GM23338 (cell line): ENCODE measurements around the gene CTDSPL. TPM values are rescaled to one million over a fixed set of nuclear protein-coding genes. Genes with fewer than 3 reads are reported as not detected.

Experiments
- ATAC-seq: fragments of 200-7000 bp; cut with Tn5 transposase; 3 replicates; pipeline ENCODE4 v1.9.1; 2020
- DNase-seq: peaks from one replicate; pipeline ENCODE4 v3.0.0-alpha.2; 2015; ENCODE audit warnings: low spot score
- H2AFZ ChIP-seq: fragments of 200-600 bp; sonication (generic); 2 replicates; pipeline ENCODE4 v1.8.0; 2016; ENCODE audit warnings: antibody characterized with exemption, mild to moderate bottlenecking, moderate library complexity
- H3F3A ChIP-seq: fragments of 200-600 bp; sonication (generic); replicated peaks from 2 replicates; pipeline ENCODE4 v1.8.0; 2017; ENCODE audit warnings: antibody characterized with exemption, mixed run types, low read depth
- H3K27ac ChIP-seq: fragments of 200-600 bp; sonication (generic); 2 replicates; pipeline ENCODE4 v1.6.1; 2016; ENCODE audit warnings: low read depth
- H3K27me3 ChIP-seq: fragments of 200-600 bp; sonication (generic); 2 replicates; pipeline ENCODE4 v1.8.0; 2016; ENCODE audit warnings: mild to moderate bottlenecking, mixed run types, moderate library complexity; ENCODE audit not compliant: insufficient read depth
- H3K36me3 ChIP-seq: fragments of 200-600 bp; sonication (generic); 2 replicates; pipeline ENCODE4 v1.8.0; 2016; ENCODE audit warnings: mild to moderate bottlenecking; ENCODE audit not compliant: insufficient read depth
- H3K4me1 ChIP-seq: fragments of 200-600 bp; sonication (generic); 2 replicates; pipeline ENCODE4 v1.8.0; 2016; ENCODE audit warnings: mild to moderate bottlenecking, moderate library complexity; ENCODE audit not compliant: insufficient read depth
- H3K4me2 ChIP-seq: fragments of 200-600 bp; sonication (generic); 2 replicates; pipeline ENCODE4 v1.7.1; 2017; ENCODE audit warnings: mixed run types
- H3K4me3 ChIP-seq: fragments of 200-600 bp; sonication (generic); 2 replicates; pipeline ENCODE4 v1.6.1; 2016; ENCODE audit warnings: mixed run types
- H3K79me2 ChIP-seq: fragments of 200-600 bp; sonication (generic); replicated peaks from 2 replicates; pipeline ENCODE4 v1.8.0; 2017; ENCODE audit warnings: mild to moderate bottlenecking; ENCODE audit not compliant: insufficient read depth
- H3K9me2 ChIP-seq: fragments of 200-600 bp; sonication (generic); 2 replicates; pipeline ENCODE4 v1.8.0; 2017; ENCODE audit not compliant: insufficient read depth
- H4K20me1 ChIP-seq: fragments of 200-600 bp; sonication (generic); replicated peaks from 2 replicates; pipeline ENCODE4 v1.8.0; 2017; ENCODE audit warnings: mild to moderate bottlenecking; ENCODE audit not compliant: insufficient read depth
- H3K27ac Mint-ChIP-seq: 2 replicates; pipeline ENCODE4 v1.8.0; 2020; ENCODE audit warnings: inconsistent platforms, mild to moderate bottlenecking, moderate library complexity, mixed read lengths
- H3K27me3 Mint-ChIP-seq: 3 replicates; pipeline ENCODE4 v1.8.0; 2022; ENCODE audit warnings: low read depth, mild to moderate bottlenecking, moderate library complexity, mixed read lengths, inconsistent platforms; ENCODE audit not compliant: insufficient read depth, poor library complexity
- H3K36me3 Mint-ChIP-seq: 3 replicates; pipeline ENCODE4 v1.8.0; 2021; ENCODE audit warnings: low read depth, mild to moderate bottlenecking, inconsistent platforms, moderate library complexity, mixed read lengths
- H3K4me1 Mint-ChIP-seq: 3 replicates; pipeline ENCODE4 v1.8.0; 2020; ENCODE audit warnings: mild to moderate bottlenecking, inconsistent platforms, mixed read lengths
- H3K4me3 Mint-ChIP-seq: 3 replicates; pipeline ENCODE4 v1.8.0; 2021; ENCODE audit warnings: moderate library complexity, mild to moderate bottlenecking, inconsistent platforms, mixed read lengths
- H3K9me3 Mint-ChIP-seq: 3 replicates; pipeline ENCODE4 v1.8.0; 2020; ENCODE audit warnings: moderate library complexity, mild to moderate bottlenecking, inconsistent platforms, mixed read lengths
- CREB1 ChIP-seq: fragments of 250-450 bp; sonication (Bioruptor Pico); IDR thresholded peaks from 2 replicates; pipeline ENCODE4 v1.5.0; 2020; ENCODE audit warnings: low read depth, mild to moderate bottlenecking, moderate library complexity
- EZH2 ChIP-seq: fragments of 200-600 bp; sonication (generic); IDR thresholded peaks from one replicate; pipeline ENCODE4 v1.8.0; 2017; ENCODE audit warnings: antibody characterized with exemption, mild to moderate bottlenecking, low read depth; ENCODE audit not compliant: unreplicated experiment
- EZH2phosphoT487 ChIP-seq: fragments of 200-600 bp; sonication (generic); IDR thresholded peaks from one replicate; pipeline ENCODE4 v1.8.1; 2018; ENCODE audit warnings: antibody characterized with exemption; ENCODE audit not compliant: unreplicated experiment
- JUNB ChIP-seq: IDR thresholded peaks from one replicate; pipeline ENCODE4 v1.6.1; 2016; ENCODE audit warnings: antibody characterized with exemption; ENCODE audit not compliant: unreplicated experiment
- NANOG ChIP-seq: IDR thresholded peaks from 2 replicates; pipeline ENCODE4 v1.6.1; 2016; ENCODE audit warnings: antibody characterized with exemption, borderline replicate concordance
- POLR2AphosphoS5 ChIP-seq: IDR thresholded peaks from 2 replicates; pipeline ENCODE4 v1.6.1; 2016; ENCODE audit warnings: antibody characterized with exemption, low read depth
- ZNF114 ChIP-seq: fragments of 250-450 bp; sonication (Bioruptor Pico); IDR thresholded peaks from 2 replicates; pipeline ENCODE4 v1.5.0; 2020; ENCODE audit warnings: mild to moderate bottlenecking, moderate library complexity
- ZNF331 ChIP-seq: fragments of 250-450 bp; sonication (Bioruptor Pico); IDR thresholded peaks from 2 replicates; pipeline ENCODE4 v1.5.0; 2020; ENCODE audit warnings: low read depth, mild to moderate bottlenecking, moderate library complexity
- polyA plus RNA-seq: library from polyadenylated mRNA; unstranded; fragments of >200 nt; fragmentation: Nextera tagmentation; extraction: Ambion mirVana; gene quantifications from 2 replicates; pipeline ENCODE4 v1.2.1, GENCODE V29; 2016
- total RNA-seq: library from RNA; depleted of rRNA; stranded (reverse); fragments of >200 nt; shearing (Covaris generic); gene quantifications from 2 replicates; pipeline ENCODE4 v1.2.3, GENCODE V29; 2014
- TF ChIP-seq, protein P1 (sequence below): IDR thresholded peaks from 2 replicates; pipeline ENCODE4 v1.6.1; 2016; ENCODE audit warnings: antibody characterized with exemption
- TF ChIP-seq, protein P2 (sequence below): IDR thresholded peaks from one replicate; pipeline ENCODE4 v1.6.1; 2018; ENCODE audit warnings: antibody characterized with exemption; ENCODE audit not compliant: unreplicated experiment
- TF ChIP-seq, protein P3 (sequence below), 2 experiments: fragments of 200-600 bp in 1 of 2; sonication (generic) in 1 of 2; conservative IDR thresholded peaks; 2 replicates each; pipeline versions ENCODE4 v1.5.1 to v1.6.1; 2016 to 2017; ENCODE audit warnings: antibody characterized with exemption in 2 of 2, low read depth in 2 of 2, mild to moderate bottlenecking in 2 of 2, moderate library complexity in 1 of 2

CTDSPL gene
- total and polyA plus RNA-seq, 2 experiments from 2014 or later, result 23.2 to 42.0 TPM

DNA sequence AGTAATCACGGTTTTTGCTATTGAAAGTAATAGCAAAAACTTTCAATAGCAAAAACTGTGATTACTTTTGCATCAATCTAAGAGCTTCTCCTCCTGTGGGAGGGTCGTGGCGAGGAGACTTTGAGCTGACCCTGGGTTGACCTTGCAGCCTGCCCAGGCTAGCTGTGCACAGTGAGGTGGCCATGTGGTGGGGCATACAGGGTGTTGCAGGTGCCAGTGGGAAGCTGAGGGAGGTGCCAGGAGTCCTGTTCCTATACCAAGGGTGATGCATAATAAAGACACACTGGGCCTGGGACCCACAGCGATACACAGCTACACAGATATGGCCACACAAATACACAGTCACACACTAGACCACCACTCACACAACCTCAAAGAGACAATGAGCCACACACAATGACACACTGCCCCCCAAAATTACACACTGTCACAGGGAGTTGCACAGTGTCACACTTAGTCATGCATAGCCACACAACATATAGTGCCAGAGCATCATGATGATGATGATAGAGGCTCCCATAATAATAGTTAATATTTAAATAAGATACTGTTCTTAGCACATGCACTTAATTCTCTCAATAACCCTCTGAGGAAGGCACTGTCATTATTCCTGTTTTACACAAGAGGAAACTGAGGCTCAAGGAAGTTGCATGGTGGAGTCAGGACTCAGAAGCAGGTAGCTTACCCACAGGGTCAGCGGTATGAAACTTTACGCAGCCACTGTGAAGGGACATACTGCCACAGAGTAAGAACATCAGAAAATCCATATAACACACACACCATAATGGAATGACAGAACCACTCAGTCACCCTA, 161.4 kb downstream of the CTDSPL start:
- H3K4me2 ChIP-seq, result peak overlapping the region; percentile 84
- ATAC-seq (no peak), DNase-seq (no peak)
- Mint-ChIP-seq H3K36me3 (no peaks in the 10 kb centered on the region; the same call in 2 of the 3 replicates), H3K27ac (no peak overlapping the region), H3K27me3 (peaks cover 32% of the 10 kb centered on the region), H3K4me1 (peaks cover 7% of the 10 kb centered on the region), H3K9me3 (no peaks in the 10 kb centered on the region), H3K4me3 (peak overlapping the region; percentile 97)
- no peaks in the 10 kb centered on the region; the same call in 1 of the 2 replicates for H3K79me2 ChIP-seq
- no peak overlapping the region for H3K27ac ChIP-seq
- no peak overlapping the region for H2AFZ ChIP-seq
- H3K36me3 ChIP-seq, result no peaks in the 10 kb centered on the region
- H3F3A ChIP-seq, result no peaks in the 10 kb centered on the region
- H3K9me2 ChIP-seq, result no peaks in the 10 kb centered on the region
- peaks cover 28% of the 10 kb centered on the region for H3K27me3 ChIP-seq
- H3K4me1 ChIP-seq, result 0 out of 2 replicates have a peak, but pooled peaks cover under 1% of the 10 kb centered on the region
- H4K20me1 ChIP-seq, result peaks cover 3% of the 10 kb centered on the region; the same call in 1 of the 2 replicates
- H3K4me3 ChIP-seq, result peak overlapping the region; percentile 78
- TF ChIP-seq CREB1, result no peak
- TF ChIP-seq, protein P1, sequence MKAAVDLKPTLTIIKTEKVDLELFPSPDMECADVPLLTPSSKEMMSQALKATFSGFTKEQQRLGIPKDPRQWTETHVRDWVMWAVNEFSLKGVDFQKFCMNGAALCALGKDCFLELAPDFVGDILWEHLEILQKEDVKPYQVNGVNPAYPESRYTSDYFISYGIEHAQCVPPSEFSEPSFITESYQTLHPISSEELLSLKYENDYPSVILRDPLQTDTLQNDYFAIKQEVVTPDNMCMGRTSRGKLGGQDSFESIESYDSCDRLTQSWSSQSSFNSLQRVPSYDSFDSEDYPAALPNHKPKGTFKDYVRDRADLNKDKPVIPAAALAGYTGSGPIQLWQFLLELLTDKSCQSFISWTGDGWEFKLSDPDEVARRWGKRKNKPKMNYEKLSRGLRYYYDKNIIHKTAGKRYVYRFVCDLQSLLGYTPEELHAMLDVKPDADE, result no peak
- no peak for TF ChIP-seq EZH2phosphoT487

DNA sequence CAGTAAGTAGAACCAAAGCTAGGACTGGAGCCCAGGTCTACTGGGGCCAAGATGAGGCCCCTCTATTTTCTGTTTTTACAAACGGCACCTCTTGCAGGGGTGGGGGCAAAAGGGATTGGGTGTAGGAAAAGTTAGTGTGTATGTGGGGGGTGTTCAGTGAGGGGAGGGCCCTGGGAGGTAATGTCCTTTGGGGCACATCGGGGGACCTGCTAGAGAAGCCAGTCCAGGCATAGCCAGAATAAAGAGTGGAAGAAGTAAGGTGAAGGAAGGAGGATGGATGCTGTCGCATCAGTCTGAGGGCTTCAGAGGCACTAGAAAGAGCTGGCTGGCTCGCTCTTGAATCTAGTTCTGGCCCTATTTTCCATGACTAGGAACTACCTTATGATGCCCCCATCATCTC, 165.2 kb downstream of the CTDSPL start:
- no peak overlapping the region for H3K4me2 ChIP-seq
- peaks cover 59% of the 10 kb centered on the region for H3K27me3 ChIP-seq
- DNase-seq, result no peak
- no peaks in the 10 kb centered on the region for H3K9me2 ChIP-seq
- H4K20me1 ChIP-seq, result peaks cover 3% of the 10 kb centered on the region; the same call in 1 of the 2 replicates
- H3K4me1 ChIP-seq, result peaks cover 6% of the 10 kb centered on the region
- H3K36me3 Mint-ChIP-seq, result no peaks in the 10 kb centered on the region
- H3K36me3 ChIP-seq, result no peaks in the 10 kb centered on the region
- H3K79me2 ChIP-seq, result no peaks in the 10 kb centered on the region; the same call in 1 of the 2 replicates
- H3K4me1 Mint-ChIP-seq, result peaks cover 10% of the 10 kb centered on the region
- H3K27me3 Mint-ChIP-seq, result peaks cover 52% of the 10 kb centered on the region
- H3K27ac ChIP-seq, result no peak overlapping the region
- H3K4me3 ChIP-seq, result no peak overlapping the region
- no peak overlapping the region for H3K27ac Mint-ChIP-seq
- no peaks in the 10 kb centered on the region for H3F3A ChIP-seq
- no peak for ATAC-seq
- H2AFZ ChIP-seq, result no peak overlapping the region
- no peak overlapping the region for H3K4me3 Mint-ChIP-seq
- H3K9me3 Mint-ChIP-seq, result no peaks in the 10 kb centered on the region
- TF ChIP-seq EZH2phosphoT487, result no peak
- TF ChIP-seq, protein P2, sequence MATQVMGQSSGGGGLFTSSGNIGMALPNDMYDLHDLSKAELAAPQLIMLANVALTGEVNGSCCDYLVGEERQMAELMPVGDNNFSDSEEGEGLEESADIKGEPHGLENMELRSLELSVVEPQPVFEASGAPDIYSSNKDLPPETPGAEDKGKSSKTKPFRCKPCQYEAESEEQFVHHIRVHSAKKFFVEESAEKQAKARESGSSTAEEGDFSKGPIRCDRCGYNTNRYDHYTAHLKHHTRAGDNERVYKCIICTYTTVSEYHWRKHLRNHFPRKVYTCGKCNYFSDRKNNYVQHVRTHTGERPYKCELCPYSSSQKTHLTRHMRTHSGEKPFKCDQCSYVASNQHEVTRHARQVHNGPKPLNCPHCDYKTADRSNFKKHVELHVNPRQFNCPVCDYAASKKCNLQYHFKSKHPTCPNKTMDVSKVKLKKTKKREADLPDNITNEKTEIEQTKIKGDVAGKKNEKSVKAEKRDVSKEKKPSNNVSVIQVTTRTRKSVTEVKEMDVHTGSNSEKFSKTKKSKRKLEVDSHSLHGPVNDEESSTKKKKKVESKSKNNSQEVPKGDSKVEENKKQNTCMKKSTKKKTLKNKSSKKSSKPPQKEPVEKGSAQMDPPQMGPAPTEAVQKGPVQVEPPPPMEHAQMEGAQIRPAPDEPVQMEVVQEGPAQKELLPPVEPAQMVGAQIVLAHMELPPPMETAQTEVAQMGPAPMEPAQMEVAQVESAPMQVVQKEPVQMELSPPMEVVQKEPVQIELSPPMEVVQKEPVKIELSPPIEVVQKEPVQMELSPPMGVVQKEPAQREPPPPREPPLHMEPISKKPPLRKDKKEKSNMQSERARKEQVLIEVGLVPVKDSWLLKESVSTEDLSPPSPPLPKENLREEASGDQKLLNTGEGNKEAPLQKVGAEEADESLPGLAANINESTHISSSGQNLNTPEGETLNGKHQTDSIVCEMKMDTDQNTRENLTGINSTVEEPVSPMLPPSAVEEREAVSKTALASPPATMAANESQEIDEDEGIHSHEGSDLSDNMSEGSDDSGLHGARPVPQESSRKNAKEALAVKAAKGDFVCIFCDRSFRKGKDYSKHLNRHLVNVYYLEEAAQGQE, result no peak
- no peak for TF ChIP-seq POLR2AphosphoS5
- no peak for TF ChIP-seq EZH2
- TF ChIP-seq, protein P1, result no peak
- no peak for TF ChIP-seq ZNF331 (CRISPR knock-in tag)
- TF ChIP-seq CREB1, result no peak
- TF ChIP-seq NANOG, result no peak
- TF ChIP-seq, protein P3, sequence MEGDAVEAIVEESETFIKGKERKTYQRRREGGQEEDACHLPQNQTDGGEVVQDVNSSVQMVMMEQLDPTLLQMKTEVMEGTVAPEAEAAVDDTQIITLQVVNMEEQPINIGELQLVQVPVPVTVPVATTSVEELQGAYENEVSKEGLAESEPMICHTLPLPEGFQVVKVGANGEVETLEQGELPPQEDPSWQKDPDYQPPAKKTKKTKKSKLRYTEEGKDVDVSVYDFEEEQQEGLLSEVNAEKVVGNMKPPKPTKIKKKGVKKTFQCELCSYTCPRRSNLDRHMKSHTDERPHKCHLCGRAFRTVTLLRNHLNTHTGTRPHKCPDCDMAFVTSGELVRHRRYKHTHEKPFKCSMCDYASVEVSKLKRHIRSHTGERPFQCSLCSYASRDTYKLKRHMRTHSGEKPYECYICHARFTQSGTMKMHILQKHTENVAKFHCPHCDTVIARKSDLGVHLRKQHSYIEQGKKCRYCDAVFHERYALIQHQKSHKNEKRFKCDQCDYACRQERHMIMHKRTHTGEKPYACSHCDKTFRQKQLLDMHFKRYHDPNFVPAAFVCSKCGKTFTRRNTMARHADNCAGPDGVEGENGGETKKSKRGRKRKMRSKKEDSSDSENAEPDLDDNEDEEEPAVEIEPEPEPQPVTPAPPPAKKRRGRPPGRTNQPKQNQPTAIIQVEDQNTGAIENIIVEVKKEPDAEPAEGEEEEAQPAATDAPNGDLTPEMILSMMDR (conservative IDR thresholded peaks at IDR 0.05; ENCODE audit: low read depth in 2 of 2), result no peak
- no peak for TF ChIP-seq ZNF114 (CRISPR knock-in tag)
- no peak for TF ChIP-seq JUNB
